ENCODE measurements around the gene RMND5A.

Gene RMND5A

GRCh38 chr2:86751778-86752177 is 31.7 kb downstream of the RMND5A start (continued):
- TF ChIP-seq ZNF488 (tag by site-specific recombination; IDR thresholded peaks at IDR 0.05) (no peak), ZNF2 (tag by site-specific recombination; IDR thresholded peaks at IDR 0.05) (no peak)

- POLR2A ChIA-PET = no interaction called here
- no peak overlapping the region for H3K4me3 ChIP-seq (ENCODE audit: low read depth, low read length)
- H3K4me1 ChIP-seq (ENCODE audit: control insufficient read depth, insufficient read depth, low read length) = 0 out of 2 replicates have a peak, but pooled peaks cover 3% of the 10 kb centered on the region
- no peak overlapping the region for H3K27ac ChIP-seq (ENCODE audit: extremely low read depth, low read depth, low read length)
- TF ChIP-seq ZFHX2 (tag by site-specific recombination; conservative IDR thresholded peaks at IDR 0.05) = no peak
- no peak for TF ChIP-seq ZNF18 (tag by site-specific recombination; IDR thresholded peaks at IDR 0.05)
- TF ChIP-seq ZNF214 (tag by site-specific recombination; IDR thresholded peaks at IDR 0.05; ENCODE audit: borderline replicate concordance) = no peak
- no peak for TF ChIP-seq PRDM1 (tag by site-specific recombination; IDR thresholded peaks at IDR 0.05)
- no peak for TF ChIP-seq REST (tag by site-specific recombination; IDR thresholded peaks at IDR 0.05)
- no peak for TF ChIP-seq ZNF704 (tag by site-specific recombination; IDR thresholded peaks at IDR 0.05)
- TF ChIP-seq ZNF302 (tag by site-specific recombination; IDR thresholded peaks at IDR 0.05; ENCODE audit: low read depth) = no peak
- no peak for TF ChIP-seq ZNF26 (tag by site-specific recombination; IDR thresholded peaks at IDR 0.05)
- TF ChIP-seq ZNF292 (tag by site-specific recombination; IDR thresholded peaks at IDR 0.05; ENCODE audit: borderline replicate concordance, low read depth) = no peak
- no peak for TF ChIP-seq ZNF580 (tag by site-specific recombination; IDR thresholded peaks at IDR 0.05)
- no peak for TF ChIP-seq ZNF211 (tag by site-specific recombination; IDR thresholded peaks at IDR 0.05; ENCODE audit: low read depth)
- no peaks in the 10 kb centered on the region for H3K9me3 ChIP-seq (ENCODE audit: control insufficient read depth, insufficient read depth, low read depth, low read length)
- CTCF ChIA-PET = interaction anchor here (3.6 kb wide), 1 partner anchor 11 kb away, joined by 32 read pairs; no protein-coding TSS in a partner anchor
- peaks cover 25 to 64% of the 10 kb centered on the region in 2 experiments for H3K36me3 ChIP-seq (ENCODE audit: control insufficient read depth in 2 of 2, insufficient read depth in 1 of 2, low read length in 2 of 2)
These were observed 32.8 kb downstream of the RMND5A start for GRCh38 chr2:86752934-86753333.

- Histone ChIP-seq H3K27ac (ENCODE audit: extremely low read depth, low read depth, low read length) (no peak overlapping the region), H3K9me3 (ENCODE audit: control insufficient read depth, insufficient read depth, low read depth, low read length) (no peaks in the 10 kb centered on the region), H3K36me3 (ENCODE audit: control insufficient read depth in 2 of 2, insufficient read depth in 1 of 2, low read length in 2 of 2) (peaks cover 25 to 68% of the 10 kb centered on the region in 2 experiments), H3K4me3 (ENCODE audit: low read depth, low read length) (no peak overlapping the region), H3K4me1 (ENCODE audit: control insufficient read depth, insufficient read depth, low read length) (no peaks in the 10 kb centered on the region)
- ChIA-PET CTCF (interaction anchor here (3.6 kb wide), 1 partner anchor 11 kb away, joined by 32 read pairs; no protein-coding TSS in a partner anchor), POLR2A (no interaction called here)
- TF ChIP-seq RBAK (tag by site-specific recombination; IDR thresholded peaks at IDR 0.05) = no peak
- no peak for TF ChIP-seq ZNF623 (tag by site-specific recombination; IDR thresholded peaks at IDR 0.05)
- no peak for TF ChIP-seq ZNF112 (tag by site-specific recombination; IDR thresholded peaks at IDR 0.05)
- no peak for TF ChIP-seq ZNF830 (tag by site-specific recombination; IDR thresholded peaks at IDR 0.05; ENCODE audit: low read depth)
- no peak for TF ChIP-seq ZNF148 (tag by site-specific recombination; IDR thresholded peaks at IDR 0.05; ENCODE audit: borderline replicate concordance)
- TF ChIP-seq GLI2 (tag by site-specific recombination; IDR thresholded peaks at IDR 0.05; ENCODE audit: borderline replicate concordance, low read depth) = no peak
- no peak for TF ChIP-seq ZNF585B (tag by site-specific recombination; IDR thresholded peaks at IDR 0.05)
- TF ChIP-seq ZBTB48 (tag by site-specific recombination; IDR thresholded peaks at IDR 0.05) = no peak
- no peak for TF ChIP-seq ZBTB8A (tag by site-specific recombination; IDR thresholded peaks at IDR 0.05)
These were observed 33.5 kb downstream of the RMND5A start for GRCh38 chr2:86753606-86754005.
